PC-9 (cell line): Measurements from ENCODE around the gene STN1. TPM values are rescaled to one million over a fixed set of nuclear protein-coding genes. Genes with fewer than 3 reads are reported as not detected.
A peak's percentile ranks its signal among the peaks of the same experiment; 100 is the strongest.

Experiments used
- BruUV-seq: library from RNA; stranded (reverse); fragments of 400-500 nt; replicated peaks from 2 replicates; lab custom pipeline; 2021; lab: Mats Ljungman, UMichigan
- CTCF ChIA-PET: fragments of 300-600 bp; sonication (Branson Sonifier 250); formaldehyde crosslinking; loops from one replicate; lab custom pipeline; 2022; ENCODE audit warnings: antibody characterized with exemption; lab: Charles Lee
- POLR2A ChIA-PET: fragments of 300-600 bp; sonication (Branson Sonifier 250); formaldehyde crosslinking; loops from one replicate; lab custom pipeline; 2022; ENCODE audit warnings: antibody characterized with exemption; ENCODE audit not compliant: unreplicated experiment; lab: Charles Lee
- DNase-seq, 2 experiments: peaks; one replicate each; pipeline versions ENCODE4 v3.0.0 to v3.0.0-alpha.2; 2015 to 2022; ENCODE audit warnings: mixed read lengths in 1 of 2
- H2AFZ ChIP-seq: fragments of 200-600 bp; sonication (generic); 2 replicates; pipeline ENCODE4 v1.8.1; 2017; ENCODE audit warnings: antibody characterized with exemption
- H3F3A ChIP-seq: fragments of 200-600 bp; sonication (generic); 2 replicates; pipeline ENCODE4 v1.8.1; 2017; ENCODE audit warnings: antibody characterized with exemption, mild to moderate bottlenecking, low read depth; ENCODE audit not compliant: insufficient read depth
- H3K27ac ChIP-seq: fragments of 200-600 bp; sonication (generic); 2 replicates; pipeline ENCODE4 v1.6.1; 2016; ENCODE audit warnings: mixed run types
- H3K27me3 ChIP-seq: fragments of 200-600 bp; sonication (generic); 2 replicates; pipeline ENCODE4 v1.6.1; 2016; ENCODE audit warnings: low read depth, mixed run types; ENCODE audit not compliant: insufficient read depth
- H3K36me3 ChIP-seq: fragments of 200-600 bp; sonication (generic); 2 replicates; pipeline ENCODE4 v1.6.1; 2016; ENCODE audit warnings: low read depth, mixed run types
- H3K4me1 ChIP-seq: fragments of 200-600 bp; sonication (generic); replicated peaks from 2 replicates; pipeline ENCODE4 v1.6.1; 2016; ENCODE audit warnings: mixed run types; ENCODE audit not compliant: insufficient read depth
- H3K4me2 ChIP-seq: fragments of 200-600 bp; sonication (generic); 2 replicates; pipeline ENCODE4 v1.6.1; 2017; ENCODE audit warnings: mixed run types
- H3K4me3 ChIP-seq: fragments of 200-600 bp; sonication (generic); 2 replicates; pipeline ENCODE4 v1.6.1; 2016; ENCODE audit warnings: mixed run types
- H3K79me2 ChIP-seq: fragments of 200-600 bp; sonication (generic); 2 replicates; pipeline ENCODE4 v1.6.1; 2017; ENCODE audit warnings: low read depth, mixed run types
- H3K9me2 ChIP-seq: fragments of 200-600 bp; sonication (generic); 2 replicates; pipeline ENCODE4 v1.8.1; 2017; ENCODE audit warnings: mild to moderate bottlenecking; ENCODE audit not compliant: insufficient read depth
- H3K9me3 ChIP-seq: fragments of 200-600 bp; sonication (generic); 2 replicates; pipeline ENCODE4 v1.8.1; 2016; ENCODE audit warnings: low read depth; ENCODE audit not compliant: insufficient read depth
- H4K20me1 ChIP-seq: fragments of 200-600 bp; sonication (generic); 2 replicates; pipeline ENCODE4 v1.8.1; 2017; ENCODE audit not compliant: insufficient read depth
- CTCF ChIP-seq: fragments of 200-600 bp; sonication (generic); conservative IDR thresholded peaks from 2 replicates; pipeline ENCODE4 v1.6.1; 2017; ENCODE audit warnings: mixed run types, antibody characterized with exemption, mild to moderate bottlenecking, moderate library complexity
- EZH2 ChIP-seq: fragments of 200-600 bp; sonication (generic); IDR thresholded peaks from 2 replicates; pipeline ENCODE4 v1.8.0; 2017; ENCODE audit warnings: antibody characterized with exemption, low read depth
- intact Hi-C: fragments of 100-400 bp; cut with micrococcal nuclease; formaldehyde crosslinking; loops from one replicate; pipeline ENCODE4 v1.10.0; 2022; ENCODE audit not compliant: unreplicated experiment
- total RNA-seq: library from RNA; stranded (reverse); gene quantifications from 2 replicates; pipeline ENCODE4 v1.2.3, GENCODE V29; 2021

Gene STN1
- total RNA-seq, 1 experiment from 2014 or later: 20.5 TPM

GRCh38 chr10:103858360-103858759 is 59.6 kb downstream of the STN1 start:
- Histone ChIP-seq H3K79me2 (no peaks in the 10 kb centered on the region), H3K9me3 (no peaks in the 10 kb centered on the region), H3F3A (no peaks in the 10 kb centered on the region), H3K27ac (no peak overlapping the region), H3K4me1 (peaks cover 11% of the 10 kb centered on the region; the same call in 1 of the 2 replicates), H3K4me3 (no peak overlapping the region), H2AFZ (no peak overlapping the region), H3K4me2 (no peak overlapping the region), H3K27me3 (no peaks in the 10 kb centered on the region), H3K9me2 (no peaks in the 10 kb centered on the region), H4K20me1 (no peaks in the 10 kb centered on the region), H3K36me3 (no peaks in the 10 kb centered on the region)
- CTCF ChIA-PET: no interaction called here
- intact Hi-C loops: loop anchor here (2.0 to 10.0 kb wide), 2 partner anchors 26 to 264 kb away; no protein-coding TSS in a partner anchor
- POLR2A ChIA-PET: interaction anchor here (0.7 kb wide), 1 partner anchor 14 kb away, joined by 8 read pairs; no protein-coding TSS in a partner anchor
- DNase-seq: no peak
- BruUV-seq: no TSS peak
- TF ChIP-seq EZH2 (no peak), CTCF (no peak)

- BruUV-seq: no TSS peak
- no peaks in the 10 kb centered on the region for H3K27me3 ChIP-seq
- POLR2A ChIA-PET: no interaction called here
- TF ChIP-seq EZH2 (no peak), CTCF (no peak)
- H3K9me3 ChIP-seq: no peaks in the 10 kb centered on the region
- H3K4me1 ChIP-seq: peaks cover 11% of the 10 kb centered on the region; the same call in 1 of the 2 replicates
- no peaks in the 10 kb centered on the region for H3K79me2 ChIP-seq
- H2AFZ ChIP-seq: no peak overlapping the region
- no peak overlapping the region for H3K4me2 ChIP-seq
- H3K36me3 ChIP-seq: no peaks in the 10 kb centered on the region
- CTCF ChIA-PET: no interaction called here
- no peaks in the 10 kb centered on the region for H3F3A ChIP-seq
- H3K27ac ChIP-seq: no peak overlapping the region
- DNase-seq: no peak
- no peaks in the 10 kb centered on the region for H4K20me1 ChIP-seq
- no peaks in the 10 kb centered on the region for H3K9me2 ChIP-seq
- intact Hi-C loops: loop anchor here (10.0 kb wide), 1 partner anchor 262 kb away; no protein-coding TSS in a partner anchor
- H3K4me3 ChIP-seq: no peak overlapping the region
Measured at GRCh38 chr10:103856797-103857170, 61.2 kb downstream of the STN1 start.

GRCh38 chr10:103855852-103856796 is 61.9 kb downstream of the STN1 start:
- Histone ChIP-seq H3K4me3 (peak overlapping the region; percentile 59; the same call in 1 of the 2 replicates), H3K27me3 (no peaks in the 10 kb centered on the region), H3K9me3 (no peaks in the 10 kb centered on the region), H4K20me1 (no peaks in the 10 kb centered on the region), H3K4me1 (peaks cover 11% of the 10 kb centered on the region; the same call in 1 of the 2 replicates), H3K27ac (no peak overlapping the region), H3K9me2 (no peaks in the 10 kb centered on the region), H3K79me2 (no peaks in the 10 kb centered on the region), H3K36me3 (no peaks in the 10 kb centered on the region), H3K4me2 (peak overlapping the region; percentile 51), H2AFZ (no peak overlapping the region), H3F3A (no peaks in the 10 kb centered on the region)
- intact Hi-C loops: loop anchor here (1.0 to 10.0 kb wide), 2 partner anchors 75 to 261 kb away; no protein-coding TSS in a partner anchor
- ChIA-PET POLR2A (no interaction called here), CTCF (interaction anchor here (0.6 kb wide), 1 partner anchor 14 kb away, joined by 3 read pairs; no protein-coding TSS in a partner anchor)
- BruUV-seq: no TSS peak
- no peak for DNase-seq
- TF ChIP-seq CTCF: no peak
- TF ChIP-seq EZH2: no peak
